KMS-11 (cell line): ENCODE measurements around the gene UBQLN4.
A peak's percentile ranks its signal among the peaks of the same experiment; 100 is the strongest.

ENCODE experiments used
- H2AFZ ChIP-seq: fragments of 200-600 bp; sonication (generic); 2 replicates; pipeline ENCODE4 v1.6.1; 2016; ENCODE audit warnings: antibody characterized with exemption, mixed run types, low read depth
- H3K27ac ChIP-seq: fragments of 200-600 bp; sonication (generic); 2 replicates; pipeline ENCODE4 v1.6.1; 2016; ENCODE audit warnings: mild to moderate bottlenecking, mixed run types
- H3K27me3 ChIP-seq: fragments of 200-600 bp; sonication (generic); 2 replicates; pipeline ENCODE4 v1.6.1; 2017; ENCODE audit warnings: mild to moderate bottlenecking, low read depth, mixed run types, moderate library complexity; ENCODE audit not compliant: insufficient read depth
- H3K36me3 ChIP-seq: fragments of 200-600 bp; sonication (generic); 2 replicates; pipeline ENCODE4 v1.6.1; 2017; ENCODE audit warnings: mild to moderate bottlenecking, mixed run types; ENCODE audit not compliant: insufficient read depth
- H3K4me1 ChIP-seq: fragments of 200-600 bp; sonication (generic); 2 replicates; pipeline ENCODE4 v1.6.1; 2016; ENCODE audit warnings: mild to moderate bottlenecking, low read depth, mixed run types; ENCODE audit not compliant: poor library complexity, severe bottlenecking
- H3K4me2 ChIP-seq: fragments of 200-600 bp; sonication (generic); 2 replicates; pipeline ENCODE4 v1.7.0; 2016; ENCODE audit warnings: mild to moderate bottlenecking, mixed run types
- H3K4me3 ChIP-seq: fragments of 200-600 bp; sonication (generic); IDR thresholded peaks from 2 replicates; pipeline ENCODE4 v1.6.1; 2017; ENCODE audit warnings: low read depth, low read length, mixed read lengths; ENCODE audit not compliant: insufficient read depth
- H3K79me2 ChIP-seq: fragments of 200-600 bp; sonication (generic); 2 replicates; pipeline ENCODE4 v1.6.1; 2016; ENCODE audit warnings: low read depth, mixed run types; ENCODE audit not compliant: insufficient read depth
- H3K9ac ChIP-seq: fragments of 200-600 bp; sonication (generic); 2 replicates; pipeline ENCODE4 v1.6.1; 2016; ENCODE audit warnings: mild to moderate bottlenecking, mixed run types
- H4K20me1 ChIP-seq: fragments of 200-600 bp; sonication (generic); 2 replicates; pipeline ENCODE4 v1.6.1; 2016; ENCODE audit warnings: mild to moderate bottlenecking, mixed run types; ENCODE audit not compliant: insufficient read depth
- TF ChIP-seq, protein P1 (sequence below): fragments of 200-600 bp; sonication (generic); conservative IDR thresholded peaks from 2 replicates; pipeline ENCODE4 v1.6.1; 2017; ENCODE audit warnings: low read depth, mild to moderate bottlenecking, antibody characterized with exemption, low read length, moderate library complexity, mixed read lengths

Gene UBQLN4

DNA sequence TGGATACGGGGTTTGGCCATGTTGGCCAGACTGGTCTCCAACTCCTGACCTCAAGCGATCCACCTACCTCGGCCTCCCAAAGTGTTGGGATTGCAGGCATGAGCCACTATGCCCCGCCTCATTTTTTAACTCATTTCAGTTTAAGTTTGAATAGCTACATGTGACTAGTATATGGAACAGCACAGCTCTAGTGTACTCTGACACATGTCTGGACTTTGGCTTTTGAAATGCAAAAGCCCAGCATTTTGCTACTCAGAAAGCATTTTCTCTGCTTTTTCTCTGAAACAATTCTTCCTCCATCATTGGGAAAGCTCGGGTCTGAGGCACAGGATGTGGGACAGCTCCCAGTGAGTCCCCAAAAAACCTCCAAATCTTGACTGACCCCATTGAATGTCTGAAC is 28.8 kb downstream of the UBQLN4 start:
- Histone ChIP-seq H3K79me2 (peaks cover 6% of the 10 kb centered on the region), H3K27me3 (no peaks in the 10 kb centered on the region), H4K20me1 (no peaks in the 10 kb centered on the region), H3K9ac (no peak overlapping the region), H3K27ac (no peak overlapping the region), H3K36me3 (no peaks in the 10 kb centered on the region), H3K4me2 (no peak overlapping the region), H3K4me1 (peaks cover 6% of the 10 kb centered on the region), H3K4me3 (no peak overlapping the region), H2AFZ (no peak overlapping the region)
- TF ChIP-seq, protein P1, sequence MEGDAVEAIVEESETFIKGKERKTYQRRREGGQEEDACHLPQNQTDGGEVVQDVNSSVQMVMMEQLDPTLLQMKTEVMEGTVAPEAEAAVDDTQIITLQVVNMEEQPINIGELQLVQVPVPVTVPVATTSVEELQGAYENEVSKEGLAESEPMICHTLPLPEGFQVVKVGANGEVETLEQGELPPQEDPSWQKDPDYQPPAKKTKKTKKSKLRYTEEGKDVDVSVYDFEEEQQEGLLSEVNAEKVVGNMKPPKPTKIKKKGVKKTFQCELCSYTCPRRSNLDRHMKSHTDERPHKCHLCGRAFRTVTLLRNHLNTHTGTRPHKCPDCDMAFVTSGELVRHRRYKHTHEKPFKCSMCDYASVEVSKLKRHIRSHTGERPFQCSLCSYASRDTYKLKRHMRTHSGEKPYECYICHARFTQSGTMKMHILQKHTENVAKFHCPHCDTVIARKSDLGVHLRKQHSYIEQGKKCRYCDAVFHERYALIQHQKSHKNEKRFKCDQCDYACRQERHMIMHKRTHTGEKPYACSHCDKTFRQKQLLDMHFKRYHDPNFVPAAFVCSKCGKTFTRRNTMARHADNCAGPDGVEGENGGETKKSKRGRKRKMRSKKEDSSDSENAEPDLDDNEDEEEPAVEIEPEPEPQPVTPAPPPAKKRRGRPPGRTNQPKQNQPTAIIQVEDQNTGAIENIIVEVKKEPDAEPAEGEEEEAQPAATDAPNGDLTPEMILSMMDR = no peak

DNA sequence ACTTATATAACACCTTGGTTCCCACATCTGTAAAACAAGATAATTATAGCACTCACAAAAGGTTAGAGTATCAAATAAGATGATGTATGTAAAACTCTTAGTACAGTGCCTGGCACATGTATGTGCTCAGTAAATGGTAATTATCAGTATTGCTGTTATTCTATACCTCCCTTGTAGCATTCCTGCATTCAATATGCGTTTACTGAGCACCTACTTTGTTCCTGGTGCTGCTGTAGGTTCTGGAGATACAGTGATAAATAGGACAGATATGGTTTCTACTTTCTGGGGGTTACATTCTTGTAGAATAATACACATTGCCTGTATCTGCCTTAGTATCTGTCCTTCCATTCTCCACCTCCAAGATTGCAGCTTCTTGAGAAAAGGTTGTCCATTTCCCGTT is 31.6 kb downstream of the UBQLN4 start:
- Histone ChIP-seq H3K27me3 (no peaks in the 10 kb centered on the region), H3K4me1 (peaks cover 26% of the 10 kb centered on the region), H3K36me3 (peaks cover 22% of the 10 kb centered on the region; the same call in 1 of the 2 replicates), H3K4me3 (no peak overlapping the region), H3K9ac (no peak overlapping the region), H3K79me2 (peaks cover 35% of the 10 kb centered on the region), H3K27ac (no peak overlapping the region), H3K4me2 (no peak overlapping the region), H4K20me1 (no peaks in the 10 kb centered on the region), H2AFZ (peak overlapping the region; percentile 1; the same call in 1 of the 2 replicates)
- TF ChIP-seq, protein P1 = no peak

- TF ChIP-seq, protein P1 = no peak
- Histone ChIP-seq H3K4me3 (peak overlapping the region; percentile 99), H3K27ac (no peak overlapping the region), H3K36me3 (peaks cover 28% of the 10 kb centered on the region; the same call in 1 of the 2 replicates), H3K4me2 (peak overlapping the region; percentile 73), H3K4me1 (peaks cover 26% of the 10 kb centered on the region), H2AFZ (peak overlapping the region; percentile 70), H3K79me2 (peaks cover 41% of the 10 kb centered on the region), H3K9ac (peak overlapping the region; percentile 55; the same call in 1 of the 2 replicates), H4K20me1 (no peaks in the 10 kb centered on the region), H3K27me3 (no peaks in the 10 kb centered on the region)
Observed at GRCh38 chr1:156021093-156021428, 32.5 kb downstream of the UBQLN4 start.

DNA sequence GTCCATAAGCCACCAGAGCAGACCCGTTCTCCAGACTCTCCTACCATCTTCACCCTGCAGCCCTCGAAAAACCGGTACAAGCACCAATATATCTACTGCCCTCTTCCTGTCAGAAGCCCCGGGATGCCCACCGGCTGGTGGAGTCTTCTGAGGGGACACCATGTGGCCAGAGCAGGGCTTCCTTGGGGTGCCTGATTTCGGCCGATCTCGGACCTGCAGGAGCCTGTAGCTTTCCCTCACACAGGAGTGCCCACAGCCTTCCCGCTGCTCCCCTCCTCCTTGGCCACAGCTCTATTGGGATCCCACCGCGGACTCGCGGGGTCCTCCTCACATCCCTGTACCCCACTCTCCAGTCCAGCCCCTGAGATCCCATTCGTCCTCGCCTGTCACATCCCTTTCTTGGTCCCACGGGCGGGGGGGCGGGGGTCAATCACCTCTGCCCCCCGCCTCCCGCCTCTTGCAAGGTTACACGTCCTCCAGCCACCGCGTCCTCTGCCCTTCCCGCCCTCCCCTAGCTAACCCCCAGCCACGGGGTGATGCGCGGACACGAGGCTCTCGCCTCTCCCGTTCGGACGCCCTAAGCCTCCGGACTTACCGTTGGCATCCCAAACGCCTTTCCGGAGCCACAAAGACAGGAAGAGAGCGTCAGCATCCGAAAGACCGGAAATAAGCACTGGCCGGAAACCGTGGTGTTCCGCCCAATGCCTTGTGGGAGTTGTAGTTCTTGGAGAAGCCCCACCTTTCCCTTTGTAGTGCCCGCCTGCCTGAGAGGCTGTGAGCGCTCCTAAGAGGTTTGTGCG is 33.1 kb downstream of the UBQLN4 start, which contains the start of gene SSR2:
Gene SSR2, minus strand, starts transcription at position 659 of the 800 bp plus-strand sequence. CDS start 784 bp downstream, outside the sequence.
- H2AFZ ChIP-seq = peak within 1 kb of the TSS; percentile 70
- peak within 1 kb of the TSS; percentile 99 for H3K4me3 ChIP-seq
- H3K27ac ChIP-seq = peak within 1 kb of the TSS; percentile 6; the same call in 1 of the 2 replicates
- peaks cover 41% of the 10 kb centered on the region for H3K79me2 ChIP-seq
- H3K4me1 ChIP-seq = peaks cover 26% of the 10 kb centered on the region
- H4K20me1 ChIP-seq = no peaks in the 10 kb centered on the region
- TF ChIP-seq, protein P1 = peak; percentile 12; the same call in 1 of the 2 replicates
- peaks cover 28% of the 10 kb centered on the region; the same call in 1 of the 2 replicates for H3K36me3 ChIP-seq
- peak within 1 kb of the TSS; percentile 83 for H3K4me2 ChIP-seq
- no peaks in the 10 kb centered on the region for H3K27me3 ChIP-seq
- peak within 1 kb of the TSS; percentile 55; the same call in 1 of the 2 replicates for H3K9ac ChIP-seq
